ENCODE results near the gene SF3A2. TPM values are rescaled to one million over a fixed set of nuclear protein-coding genes. Genes with fewer than 3 reads are reported as not detected.

SF3A2 gene
- total RNA-seq, 1 donor from 2014 or later, result 14.4 TPM

DNA sequence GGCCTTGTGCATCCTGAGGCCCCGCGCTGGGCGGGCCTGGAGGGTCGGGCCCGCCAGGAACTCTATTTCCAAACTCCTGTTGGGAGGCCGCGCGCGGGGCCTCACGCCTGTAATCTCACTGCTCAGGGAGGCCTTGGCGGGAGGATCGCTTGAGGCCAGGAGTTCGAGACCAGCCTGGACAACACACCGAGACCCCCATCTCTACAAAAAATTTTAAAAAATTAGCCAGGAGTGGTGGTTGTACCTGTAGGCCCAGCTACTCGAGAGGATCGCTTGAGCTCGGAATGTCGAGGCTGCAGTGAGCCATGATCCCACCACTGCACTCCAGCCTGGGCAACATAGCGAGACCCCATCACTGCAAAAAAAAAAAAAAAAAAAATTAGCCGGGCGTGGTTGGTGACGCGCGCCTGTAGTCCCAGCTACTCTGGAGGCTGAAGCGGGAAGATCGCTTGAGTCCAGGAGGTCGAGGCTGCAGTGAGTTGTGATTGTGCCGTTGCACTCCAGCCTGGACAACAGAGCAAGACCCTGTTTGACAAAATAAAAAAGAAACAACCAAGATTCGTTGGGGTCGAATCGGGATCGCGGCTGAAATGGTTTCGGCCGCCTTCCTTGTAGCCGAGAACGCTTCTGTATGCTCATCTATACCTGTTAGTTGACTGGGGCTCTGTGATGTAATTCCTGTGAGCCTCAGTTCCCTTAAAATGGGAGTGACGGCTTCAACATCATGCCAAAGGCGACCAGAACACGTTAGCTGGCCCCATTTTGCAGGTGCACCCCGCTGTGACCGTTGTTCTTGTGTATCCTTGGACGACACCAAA lies 636 bp downstream of the SF3A2 start:
- no peaks in the 10 kb centered on the region for H3K9me3 ChIP-seq (ENCODE audit: low read depth)
- peak overlapping the region; percentile 88 for H3K27ac ChIP-seq
- peaks cover 44% of the 10 kb centered on the region for H3K4me1 ChIP-seq
- peak overlapping the region; percentile 81 for H3K4me2 ChIP-seq
- no peaks in the 10 kb centered on the region for H3K36me3 ChIP-seq
- H3F3A ChIP-seq (ENCODE audit: low read depth), result peaks cover 34% of the 10 kb centered on the region
- peaks cover 78% of the 10 kb centered on the region for H3K79me2 ChIP-seq (ENCODE audit: low read depth)
- H3K4me3 ChIP-seq, result peak overlapping the region; percentile 72
- H2AFZ ChIP-seq (replicated peaks), result peak overlapping the region; percentile 74
- DNase-seq (ENCODE audit: low spot score), result no peak
- no peak for TF ChIP-seq CTCF (IDR thresholded peaks at IDR 0.05)
- TF ChIP-seq EZH2 (IDR thresholded peaks at IDR 0.05), result no peak
- no peak for TF ChIP-seq EZH2phosphoT487 (IDR thresholded peaks at IDR 0.05)
- Mint-ChIP-seq H3K27me3 (ENCODE audit: insufficient read depth, low read depth) (peaks cover 8% of the 10 kb centered on the region), H3K9me3 (no peaks in the 10 kb centered on the region), H3K27ac (peak overlapping the region; percentile 98), H3K36me3 (peaks cover 13% of the 10 kb centered on the region), H3K4me1 (peaks cover 58% of the 10 kb centered on the region), H3K4me3 (peak overlapping the region; percentile 99)
- H3K9ac ChIP-seq, result peak overlapping the region; percentile 68
- H3K27me3 ChIP-seq, result no peaks in the 10 kb centered on the region
- H4K20me1 ChIP-seq (ENCODE audit: low read depth), result peaks cover 75% of the 10 kb centered on the region

GRCh38 chr19:2237869-2238153 lies 1.2 kb downstream of the SF3A2 start:
- Histone ChIP-seq H3K4me3 (peak overlapping the region; percentile 72), H3K27ac (no peak overlapping the region), H3K79me2 (ENCODE audit: low read depth) (peaks cover 84% of the 10 kb centered on the region), H3K36me3 (no peaks in the 10 kb centered on the region), H3F3A (ENCODE audit: low read depth) (peaks cover 30% of the 10 kb centered on the region), H3K9me3 (ENCODE audit: low read depth) (no peaks in the 10 kb centered on the region), H3K4me2 (peak overlapping the region; percentile 81), H4K20me1 (ENCODE audit: low read depth) (peaks cover 80% of the 10 kb centered on the region), H3K27me3 (no peaks in the 10 kb centered on the region), H2AFZ (replicated peaks) (no peak overlapping the region), H3K9ac (peak overlapping the region; percentile 31), H3K4me1 (peaks cover 44% of the 10 kb centered on the region)
- peaks cover 8% of the 10 kb centered on the region for H3K27me3 Mint-ChIP-seq (ENCODE audit: insufficient read depth, low read depth)
- DNase-seq (ENCODE audit: low spot score), result no peak
- no peak for TF ChIP-seq EZH2phosphoT487 (IDR thresholded peaks at IDR 0.05)
- no peak for TF ChIP-seq EZH2 (IDR thresholded peaks at IDR 0.05)
- TF ChIP-seq CTCF (IDR thresholded peaks at IDR 0.05), result no peak
- H3K4me1 Mint-ChIP-seq, result peaks cover 63% of the 10 kb centered on the region
- peak overlapping the region; percentile 98 for H3K27ac Mint-ChIP-seq
- H3K4me3 Mint-ChIP-seq, result peak overlapping the region; percentile 99
- H3K9me3 Mint-ChIP-seq, result no peaks in the 10 kb centered on the region
- peaks cover 13% of the 10 kb centered on the region for H3K36me3 Mint-ChIP-seq

DNA sequence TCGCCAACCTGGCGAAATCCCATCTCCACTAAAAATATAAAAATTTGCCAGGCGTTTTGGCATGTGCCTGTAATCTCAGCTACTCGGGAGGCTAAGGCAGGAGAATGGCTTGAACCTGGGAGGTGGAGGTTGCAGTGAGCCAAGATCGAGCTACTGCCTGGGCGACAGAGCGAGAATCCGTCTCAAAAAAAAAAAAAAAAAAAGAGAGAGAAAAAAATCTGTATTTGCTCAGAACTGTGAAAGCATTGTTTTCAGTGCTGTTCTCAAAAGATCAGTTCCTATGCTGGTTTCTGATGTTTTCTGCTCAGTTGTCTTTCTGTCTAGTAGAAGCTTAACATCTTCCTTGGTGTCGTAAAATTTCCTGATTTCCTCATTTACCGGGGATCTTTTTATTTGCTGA lies 2.5 kb downstream of the SF3A2 start:
- Histone ChIP-seq H2AFZ (replicated peaks) (no peak overlapping the region), H3K27ac (no peak overlapping the region), H3K79me2 (ENCODE audit: low read depth) (peaks cover 91% of the 10 kb centered on the region), H3F3A (ENCODE audit: low read depth) (peaks cover 30% of the 10 kb centered on the region), H3K27me3 (no peaks in the 10 kb centered on the region), H4K20me1 (ENCODE audit: low read depth) (peaks cover 85% of the 10 kb centered on the region), H3K9me3 (ENCODE audit: low read depth) (no peaks in the 10 kb centered on the region), H3K4me1 (peaks cover 44% of the 10 kb centered on the region), H3K4me2 (peak overlapping the region; percentile 81), H3K36me3 (no peaks in the 10 kb centered on the region), H3K9ac (no peak overlapping the region), H3K4me3 (peak overlapping the region; percentile 72)
- Mint-ChIP-seq H3K27me3 (ENCODE audit: insufficient read depth, low read depth) (peaks cover 6% of the 10 kb centered on the region), H3K4me1 (peaks cover 61% of the 10 kb centered on the region), H3K36me3 (peaks cover 11% of the 10 kb centered on the region), H3K9me3 (no peaks in the 10 kb centered on the region), H3K27ac (peak overlapping the region; percentile 86), H3K4me3 (peak overlapping the region; percentile 99)
- DNase-seq (ENCODE audit: low spot score), result no peak
- no peak for TF ChIP-seq EZH2 (IDR thresholded peaks at IDR 0.05)
- TF ChIP-seq CTCF (IDR thresholded peaks at IDR 0.05), result no peak
- no peak for TF ChIP-seq EZH2phosphoT487 (IDR thresholded peaks at IDR 0.05)
